Nephron progenitor cell (in vitro differentiated cells): ENCODE measurements around the gene MATN1.

Source experiments
- DNase-seq: peaks from one replicate; pipeline ENCODE4 v3.0.0; 2021
- H3K27ac Mint-ChIP-seq: 2 replicates; pipeline ENCODE4 v1.8.0; 2021; ENCODE audit warnings: mild to moderate bottlenecking, moderate library complexity, mixed read lengths
- H3K27me3 Mint-ChIP-seq: 2 replicates; pipeline ENCODE4 v1.8.0; 2021; ENCODE audit warnings: mild to moderate bottlenecking, low read depth, mixed read lengths; ENCODE audit not compliant: poor library complexity
- H3K36me3 Mint-ChIP-seq: 2 replicates; pipeline ENCODE4 v1.8.0; 2021; ENCODE audit warnings: low read depth, mixed read lengths
- H3K4me1 Mint-ChIP-seq: 2 replicates; pipeline ENCODE4 v1.8.0; 2021; ENCODE audit warnings: mixed read lengths
- H3K4me3 Mint-ChIP-seq: 2 replicates; pipeline ENCODE4 v1.8.0; 2021; ENCODE audit warnings: mild to moderate bottlenecking, moderate library complexity, mixed read lengths
- H3K9me3 Mint-ChIP-seq: 2 replicates; pipeline ENCODE4 v1.8.0; 2021; ENCODE audit warnings: mild to moderate bottlenecking, moderate library complexity, mixed read lengths
- TF ChIP-seq, protein P1 (sequence below): fragments of 200-600 bp; sonication (generic); IDR thresholded peaks from 2 replicates; pipeline ENCODE4 v1.5.0; 2021; ENCODE audit warnings: antibody characterized with exemption

The MATN1 gene

DNA sequence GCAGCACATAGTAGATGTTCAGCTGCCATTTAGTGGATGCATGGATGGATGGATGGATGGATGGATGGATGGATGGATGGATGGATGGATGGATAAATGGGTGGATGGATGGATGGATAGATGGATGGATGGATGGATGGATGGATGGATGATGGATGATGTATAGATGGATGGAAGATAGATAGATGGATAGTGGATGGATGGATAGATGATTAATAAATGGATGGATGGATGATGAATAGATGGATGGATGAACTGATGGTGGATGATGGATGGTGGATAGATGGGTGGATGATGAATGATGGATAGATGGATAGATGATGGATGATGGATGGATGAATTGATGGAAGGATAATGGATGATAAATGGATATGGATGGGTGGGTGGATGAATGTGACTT is 20.6 kb downstream of the MATN1 start:
- peaks cover 17% of the 10 kb centered on the region for H3K4me1 Mint-ChIP-seq
- H3K27ac Mint-ChIP-seq: no peak overlapping the region
- no peaks in the 10 kb centered on the region for H3K36me3 Mint-ChIP-seq
- DNase-seq: no peak
- peaks cover 13% of the 10 kb centered on the region for H3K27me3 Mint-ChIP-seq
- no peak overlapping the region for H3K4me3 Mint-ChIP-seq
- no peaks in the 10 kb centered on the region for H3K9me3 Mint-ChIP-seq
- TF ChIP-seq, protein P1, sequence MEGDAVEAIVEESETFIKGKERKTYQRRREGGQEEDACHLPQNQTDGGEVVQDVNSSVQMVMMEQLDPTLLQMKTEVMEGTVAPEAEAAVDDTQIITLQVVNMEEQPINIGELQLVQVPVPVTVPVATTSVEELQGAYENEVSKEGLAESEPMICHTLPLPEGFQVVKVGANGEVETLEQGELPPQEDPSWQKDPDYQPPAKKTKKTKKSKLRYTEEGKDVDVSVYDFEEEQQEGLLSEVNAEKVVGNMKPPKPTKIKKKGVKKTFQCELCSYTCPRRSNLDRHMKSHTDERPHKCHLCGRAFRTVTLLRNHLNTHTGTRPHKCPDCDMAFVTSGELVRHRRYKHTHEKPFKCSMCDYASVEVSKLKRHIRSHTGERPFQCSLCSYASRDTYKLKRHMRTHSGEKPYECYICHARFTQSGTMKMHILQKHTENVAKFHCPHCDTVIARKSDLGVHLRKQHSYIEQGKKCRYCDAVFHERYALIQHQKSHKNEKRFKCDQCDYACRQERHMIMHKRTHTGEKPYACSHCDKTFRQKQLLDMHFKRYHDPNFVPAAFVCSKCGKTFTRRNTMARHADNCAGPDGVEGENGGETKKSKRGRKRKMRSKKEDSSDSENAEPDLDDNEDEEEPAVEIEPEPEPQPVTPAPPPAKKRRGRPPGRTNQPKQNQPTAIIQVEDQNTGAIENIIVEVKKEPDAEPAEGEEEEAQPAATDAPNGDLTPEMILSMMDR: no peak

GRCh38 chr1:30701258-30701633 is 22.1 kb downstream of the MATN1 start:
- TF ChIP-seq, protein P1: no peak
- H3K27me3 Mint-ChIP-seq: peaks cover 13% of the 10 kb centered on the region

GRCh38 chr1:30700528-30701257 is 22.7 kb downstream of the MATN1 start:
- no peak for DNase-seq
- Mint-ChIP-seq H3K27ac (no peak overlapping the region), H3K4me3 (no peak overlapping the region), H3K27me3 (peaks cover 10% of the 10 kb centered on the region), H3K4me1 (peaks cover 23% of the 10 kb centered on the region), H3K9me3 (no peaks in the 10 kb centered on the region), H3K36me3 (no peaks in the 10 kb centered on the region)
- TF ChIP-seq, protein P1: no peak

More at GRCh38 chr1:30701258-30701633, 22.1 kb downstream of the MATN1 start:
- DNase-seq: no peak
- H3K4me3 Mint-ChIP-seq: no peak overlapping the region
- peaks cover 27% of the 10 kb centered on the region for H3K4me1 Mint-ChIP-seq
- H3K36me3 Mint-ChIP-seq: no peaks in the 10 kb centered on the region
- no peaks in the 10 kb centered on the region for H3K9me3 Mint-ChIP-seq
- H3K27ac Mint-ChIP-seq: no peak overlapping the region

- TF ChIP-seq, protein P1: no peak
- Mint-ChIP-seq H3K4me1 (peaks cover 25% of the 10 kb centered on the region), H3K36me3 (no peaks in the 10 kb centered on the region), H3K27me3 (peaks cover 2% of the 10 kb centered on the region), H3K4me3 (no peak overlapping the region), H3K9me3 (no peaks in the 10 kb centered on the region), H3K27ac (no peak overlapping the region)
- DNase-seq: no peak
Observed at GRCh38 chr1:30699762-30700161, 23.6 kb downstream of the MATN1 start.

DNA sequence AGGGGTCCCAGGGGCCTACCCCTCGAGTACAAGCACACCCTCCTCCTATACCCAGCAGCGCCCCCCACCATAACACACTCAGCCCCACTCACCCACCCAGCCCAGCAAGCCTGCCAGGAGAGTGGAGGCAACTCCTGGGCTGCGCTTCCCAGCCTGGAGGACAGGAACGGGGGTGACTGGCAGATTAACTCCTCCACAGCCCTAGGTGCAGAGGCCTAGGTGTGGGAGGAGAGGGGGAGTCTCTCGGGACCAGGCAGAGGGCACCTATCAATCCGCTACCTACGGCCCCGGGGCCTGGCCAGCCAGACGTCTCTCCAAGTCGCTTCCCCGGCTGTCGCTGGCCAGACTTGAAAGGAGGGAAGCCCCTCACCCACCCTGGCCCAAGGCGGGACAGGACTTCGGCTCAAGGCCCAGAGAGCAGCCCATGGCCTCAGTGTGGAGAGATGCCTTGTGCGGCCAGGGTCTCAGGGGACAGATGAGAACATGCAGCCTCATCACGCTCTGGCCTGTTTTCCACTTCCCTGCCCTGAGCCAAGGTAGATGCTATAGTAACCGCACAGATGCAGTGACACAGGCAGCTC is 24.9 kb downstream of the MATN1 start:
- peaks cover 29% of the 10 kb centered on the region for H3K4me1 Mint-ChIP-seq
- no peaks in the 10 kb centered on the region for H3K9me3 Mint-ChIP-seq
- no peaks in the 10 kb centered on the region for H3K36me3 Mint-ChIP-seq
- no peak overlapping the region for H3K4me3 Mint-ChIP-seq
- TF ChIP-seq, protein P1: no peak
- H3K27me3 Mint-ChIP-seq: peaks cover 6% of the 10 kb centered on the region
- no peak for DNase-seq
- no peak overlapping the region for H3K27ac Mint-ChIP-seq
